PFSK-1 (cell line): ENCODE results near the gene CYP4V2.

ENCODE experiments used
- FOXP2 ChIP-seq: optimal IDR thresholded peaks from 2 replicates; pipeline ENCODE3; 2011; ENCODE audit warnings: borderline replicate concordance, control low read depth, inconsistent platforms; ENCODE audit not compliant: insufficient read depth; ENCODE audit errors: extremely low read length, extremely low read depth
- POLR2AphosphoS5 ChIP-seq: IDR thresholded peaks from 2 replicates; pipeline ENCODE4 v1.6.1; 2012; ENCODE audit warnings: low read depth, mild to moderate bottlenecking, control low read depth, low read length, moderate library complexity
- REST ChIP-seq, 2 experiments: IDR thresholded peaks; 2 replicates each; pipeline versions ENCODE4 v1.6.1 to v1.8.0; 2011 to 2012; ENCODE audit warnings: low read depth in 2 of 2, low read length in 2 of 2, control low read depth in 1 of 2, inconsistent platforms in 1 of 2, mild to moderate bottlenecking in 1 of 2, moderate library complexity in 1 of 2; ENCODE audit not compliant: insufficient read depth in 1 of 2
- SIN3A ChIP-seq: IDR thresholded peaks from 2 replicates; pipeline ENCODE4 v1.6.1; 2012; ENCODE audit warnings: mild to moderate bottlenecking, low read length, moderate library complexity, borderline replicate concordance; ENCODE audit not compliant: insufficient read depth
- TAF1 ChIP-seq: IDR thresholded peaks from 2 replicates; pipeline ENCODE4 v1.6.1; 2012; ENCODE audit warnings: low read length, control low read depth, borderline replicate concordance; ENCODE audit not compliant: insufficient read depth

The CYP4V2 gene

DNA sequence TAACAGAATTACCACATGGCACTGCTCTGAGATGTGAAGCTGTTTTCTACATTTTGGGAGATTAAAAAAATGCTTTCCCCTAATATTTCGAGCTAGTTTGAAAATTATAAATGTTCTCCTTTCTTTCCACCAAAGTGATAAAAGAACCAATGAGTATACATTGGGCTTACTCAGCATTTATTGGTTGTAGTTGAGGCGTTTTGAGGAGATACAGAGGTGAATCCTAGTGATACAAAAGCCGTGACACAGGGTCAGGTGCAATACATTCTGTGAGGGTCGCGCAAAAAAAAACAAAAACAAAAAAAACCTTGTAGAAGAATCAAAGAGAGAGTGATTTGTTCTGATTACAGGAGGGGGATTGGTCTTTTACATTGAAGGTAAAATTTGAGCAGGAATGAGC, 32.4 kb upstream of the CYP4V2 start:
- no peak for TF ChIP-seq POLR2AphosphoS5
- TF ChIP-seq SIN3A = no peak
- TF ChIP-seq TAF1 = no peak
- TF ChIP-seq REST (IDR thresholded peaks at IDR 0.05; ENCODE audit: insufficient read depth in 1 of 2, low read depth in 2 of 2, low read length in 2 of 2) = no peak
- no peak for TF ChIP-seq FOXP2

DNA sequence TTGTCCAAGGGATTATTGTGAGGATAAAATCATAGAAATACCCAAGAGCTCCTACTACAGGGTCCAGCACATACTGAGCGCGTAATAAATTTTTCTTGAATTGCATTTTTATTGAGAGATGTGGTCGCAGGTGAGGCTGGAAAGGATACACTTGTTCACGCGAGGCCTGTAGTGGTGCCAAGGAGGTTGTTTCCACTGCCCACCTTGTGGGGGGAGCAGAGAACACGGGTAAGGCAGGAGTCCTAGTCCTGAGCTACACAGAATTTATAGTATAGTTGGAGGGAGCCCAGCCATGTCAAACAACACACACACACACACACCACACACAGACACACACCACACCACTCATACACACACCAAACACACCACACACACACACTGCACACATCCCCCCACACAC, 31.8 kb upstream of the CYP4V2 start:
- TF ChIP-seq FOXP2 (no peak), REST (IDR thresholded peaks at IDR 0.05; ENCODE audit: insufficient read depth in 1 of 2, low read depth in 2 of 2, low read length in 2 of 2) (no peak), TAF1 (no peak), POLR2AphosphoS5 (no peak), SIN3A (no peak)

DNA sequence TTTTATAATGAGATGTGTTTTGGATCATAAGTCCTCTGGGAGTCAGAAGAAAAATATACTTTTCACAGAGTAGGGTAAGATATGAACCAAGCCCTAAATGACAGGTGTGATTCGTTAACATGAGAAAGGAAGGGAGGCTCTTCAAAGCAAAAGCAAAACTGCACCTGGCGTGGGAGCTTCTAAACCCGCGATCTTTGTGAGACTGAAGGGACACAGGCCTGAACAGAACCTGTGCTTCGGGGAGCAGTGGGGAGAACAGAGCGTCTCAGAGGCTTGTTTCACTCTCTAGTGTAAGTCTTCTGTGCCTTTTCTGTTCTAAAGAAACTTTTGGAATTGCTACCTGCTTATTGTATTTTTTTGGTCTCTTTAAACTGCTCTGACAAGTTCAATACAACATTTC, 30.2 kb upstream of the CYP4V2 start:
- TF ChIP-seq POLR2AphosphoS5 (no peak), FOXP2 (no peak), SIN3A (no peak), REST (IDR thresholded peaks at IDR 0.05; ENCODE audit: insufficient read depth in 1 of 2, low read depth in 2 of 2, low read length in 2 of 2) (no peak)

GRCh38 chr4:186166852-186167512, 24.4 kb upstream of the CYP4V2 start:
- TF ChIP-seq POLR2AphosphoS5 (no peak), REST (IDR thresholded peaks at IDR 0.05; ENCODE audit: insufficient read depth in 1 of 2, low read depth in 2 of 2, low read length in 2 of 2) (no peak), SIN3A (no peak), TAF1 (no peak), FOXP2 (no peak)
